Psoas muscle (tissue), 8 donors: ENCODE data around the gene SCGN. TPM values are rescaled to one million over a fixed set of nuclear protein-coding genes. Genes with fewer than 3 reads are reported as not detected.

Experiments
- ATAC-seq, 4 donors: fragments of 200-7000 bp; cut with Tn5 transposase; one replicate each; pipeline ENCODE4 v1.9.1; 2020; ENCODE audit warnings: moderate library complexity in 3 of 4, mild to moderate bottlenecking in 2 of 4
- DNase-seq, 2 donors: peaks; one replicate each; pipeline ENCODE4 v3.0.0-alpha.2; 2020
- H3K27ac ChIP-seq: fragments of 200-600 bp; one replicate; pipeline ENCODE4 v1.8.0; 2022
- H3K27me3 ChIP-seq, 3 donors: fragments of 200-600 bp in 1 of 3; one replicate each; pipeline versions ENCODE4 v1.6.1 to v1.8.0; 2013 to 2022; ENCODE audit warnings: low read length in 2 of 3, mild to moderate bottlenecking in 2 of 3, moderate library complexity in 1 of 3; ENCODE audit not compliant: insufficient read depth in 3 of 3
- H3K36me3 ChIP-seq, 2 donors: fragments of 200-600 bp in 1 of 2; one replicate each; pipeline versions ENCODE4 v1.6.1 to v1.8.0; 2013 to 2022; ENCODE audit warnings: low read depth in 1 of 2, mild to moderate bottlenecking in 1 of 2, moderate library complexity in 1 of 2; ENCODE audit not compliant: insufficient read depth in 1 of 2
- H3K4me1 ChIP-seq: fragments of 200-600 bp; one replicate; pipeline ENCODE4 v1.8.0; 2022
- H3K4me3 ChIP-seq: fragments of 200-600 bp; one replicate; pipeline ENCODE4 v1.8.0; 2022; ENCODE audit warnings: mild to moderate bottlenecking
- H3K9me3 ChIP-seq: fragments of 200-600 bp; one replicate; pipeline ENCODE4 v1.8.0; 2022
- CTCF ChIP-seq: fragments of 200-600 bp; IDR thresholded peaks from one replicate; pipeline ENCODE4 v1.8.0; 2022; ENCODE audit warnings: antibody characterized with exemption
- WGBS, 3 donors: extraction: QIAGEN DNeasy Blood & Tissue Kit; methylation state at CpG; one replicate each; pipeline versions ENCODE4 v1.1.6 to v1.1.7; 2013; 5-methylcytosine and 5-hydroxymethylcytosine counted together
- intact Hi-C, 2 donors: fragments of 100-400 bp; cut with DNase I; formaldehyde crosslinking; loops; one replicate each; pipeline versions ENCODE4 v1.11.0 to v1.14.2; 2022
- polyA plus RNA-seq, 3 donors: library from polyadenylated mRNA; stranded (reverse); fragments of 200-250 nt; gene quantifications; one replicate each; pipeline ENCODE4 v1.2.3, GENCODE V29; 2013
- total RNA-seq, 4 donors: library from RNA; stranded (reverse); fragmentation: NEBNext Ultra II Directional in 2 of 4; extraction: Animal tissue kit (Norgen Biotek cat#: 25700) in 2 of 4; gene quantifications; one replicate each; pipeline versions ENCODE4 v1.2.1 to v1.2.4, GENCODE V29; 2021 to 2023
- donor health status: healthy with polysubstance abuse.
- donor health status: DM: no; HTN: no; CAD: no; lungs with moderate emphysema.
- donor health status: Bipolar disorder and iron deficiency.
- donor health status: healthy.
- donor health status: DM: yes; HTN: yes; CAD: no.
- donor health status: DM: no; HTN: no; CAD: no.
- donor health status: DM: no; HTN: no; CAD: no.
- donor health status: DM: yes; HTN: yes; CAD: no.

Gene SCGN
- total and polyA plus RNA-seq, 7 donors = not detected

GRCh38 chr6:25713824-25714223, 61.8 kb downstream of the SCGN start:
- H3K4me3 ChIP-seq = no peak overlapping the region
- intact Hi-C loops = no loop called here
- H3K27ac ChIP-seq = no peak overlapping the region
- no peaks in the 10 kb centered on the region for H3K36me3 ChIP-seq
- TF ChIP-seq CTCF = no peak
- ATAC-seq (no peak), DNase-seq (no peak)
- no peaks in the 10 kb centered on the region for H3K27me3 ChIP-seq
- WGBS, 3 donors = 19 to 31% (median 26%) methylated on average over 1 of the region's 1 CpG
- H3K4me1 ChIP-seq = no peaks in the 10 kb centered on the region
- H3K9me3 ChIP-seq = no peaks in the 10 kb centered on the region

GRCh38 chr6:25714765-25715164, 62.8 kb downstream of the SCGN start:
- Histone ChIP-seq H3K27ac (no peak overlapping the region), H3K36me3 (no peaks in the 10 kb centered on the region), H3K27me3 (no peaks in the 10 kb centered on the region), H3K9me3 (no peaks in the 10 kb centered on the region), H3K4me1 (no peaks in the 10 kb centered on the region), H3K4me3 (no peak overlapping the region)
- intact Hi-C loops = no loop called here
- WGBS, 3 donors = 51 to 69% (median 52%) methylated on average over 3 of the region's 3 CpGs
- DNase-seq (no peak), ATAC-seq (no peak)
- TF ChIP-seq CTCF = no peak

- H3K4me3 ChIP-seq = no peak overlapping the region
- H3K4me1 ChIP-seq = no peaks in the 10 kb centered on the region
- intact Hi-C loops = no loop called here
- DNase-seq (no peak), ATAC-seq (no peak)
- no peak overlapping the region for H3K27ac ChIP-seq
- 75 to 89% (median 80%) methylated on average over 4 of the region's 4 CpGs for WGBS, 3 donors
- H3K36me3 ChIP-seq = no peaks in the 10 kb centered on the region
- H3K9me3 ChIP-seq = no peaks in the 10 kb centered on the region
- no peaks in the 10 kb centered on the region for H3K27me3 ChIP-seq
- TF ChIP-seq CTCF = no peak
Measured at GRCh38 chr6:25715794-25716193, 63.8 kb downstream of the SCGN start.

GRCh38 chr6:25717866-25718740, 66.1 kb downstream of the SCGN start:
- ATAC-seq (no peak), DNase-seq (no peak)
- H3K36me3 ChIP-seq = no peaks in the 10 kb centered on the region
- 44 to 56% (median 49%) methylated on average over 6 of the region's 6 CpGs for WGBS, 3 donors
- H3K9me3 ChIP-seq = no peaks in the 10 kb centered on the region
- H3K27ac ChIP-seq = no peak overlapping the region
- no peak overlapping the region for H3K4me3 ChIP-seq
- no peaks in the 10 kb centered on the region for H3K27me3 ChIP-seq
- intact Hi-C loops = no loop called here
- no peaks in the 10 kb centered on the region for H3K4me1 ChIP-seq
- peak; percentile 34 for TF ChIP-seq CTCF
